ENCODE results near the gene NPTN. TPM values are rescaled to one million over a fixed set of nuclear protein-coding genes. Genes with fewer than 3 reads are reported as not detected.
A peak's percentile ranks its signal among the peaks of the same experiment; 100 is the strongest.

Gene NPTN
- total RNA-seq, 4 donors from 2014 or later: 81.6 to 125 (median 92.4) TPM

DNA sequence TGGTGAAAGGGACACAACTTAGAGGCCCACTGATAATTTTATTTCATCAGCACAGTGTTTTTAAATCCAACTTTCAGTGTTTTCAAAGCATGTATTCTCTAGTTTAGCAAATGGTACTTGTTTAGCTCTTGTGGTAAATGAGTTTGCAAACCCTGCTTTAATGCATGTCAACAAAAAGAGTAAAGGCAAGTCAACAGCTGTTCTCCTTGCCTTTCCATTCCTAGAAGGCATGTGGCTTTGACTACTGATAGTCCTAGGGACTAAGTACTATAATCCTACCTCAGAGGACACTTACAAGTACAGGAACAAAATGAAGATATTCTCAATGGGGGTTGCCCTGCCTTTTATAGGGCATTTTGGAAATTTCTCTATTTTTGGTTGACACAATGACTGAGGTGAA, 13.1 kb downstream of the NPTN start:
- peaks cover 3 to 76% (median 10%) of the 10 kb centered on the region in 3 donors for H3K4me1 ChIP-seq
- H3K36me3 ChIP-seq: no peaks in the 10 kb centered on the region
- no peaks in the 10 kb centered on the region for H3K9me3 ChIP-seq
- no peak for DNase-seq
- no peak overlapping the region for H3K27ac ChIP-seq
- no peak overlapping the region for H3K4me3 ChIP-seq
- H3K27me3 ChIP-seq: no peaks in the 10 kb centered on the region
- intact Hi-C loops (cut with DNase I): no loop called here
- TF ChIP-seq, protein P1, sequence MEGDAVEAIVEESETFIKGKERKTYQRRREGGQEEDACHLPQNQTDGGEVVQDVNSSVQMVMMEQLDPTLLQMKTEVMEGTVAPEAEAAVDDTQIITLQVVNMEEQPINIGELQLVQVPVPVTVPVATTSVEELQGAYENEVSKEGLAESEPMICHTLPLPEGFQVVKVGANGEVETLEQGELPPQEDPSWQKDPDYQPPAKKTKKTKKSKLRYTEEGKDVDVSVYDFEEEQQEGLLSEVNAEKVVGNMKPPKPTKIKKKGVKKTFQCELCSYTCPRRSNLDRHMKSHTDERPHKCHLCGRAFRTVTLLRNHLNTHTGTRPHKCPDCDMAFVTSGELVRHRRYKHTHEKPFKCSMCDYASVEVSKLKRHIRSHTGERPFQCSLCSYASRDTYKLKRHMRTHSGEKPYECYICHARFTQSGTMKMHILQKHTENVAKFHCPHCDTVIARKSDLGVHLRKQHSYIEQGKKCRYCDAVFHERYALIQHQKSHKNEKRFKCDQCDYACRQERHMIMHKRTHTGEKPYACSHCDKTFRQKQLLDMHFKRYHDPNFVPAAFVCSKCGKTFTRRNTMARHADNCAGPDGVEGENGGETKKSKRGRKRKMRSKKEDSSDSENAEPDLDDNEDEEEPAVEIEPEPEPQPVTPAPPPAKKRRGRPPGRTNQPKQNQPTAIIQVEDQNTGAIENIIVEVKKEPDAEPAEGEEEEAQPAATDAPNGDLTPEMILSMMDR (IDR thresholded peaks at IDR 0.05): no peak
- no peak for TF ChIP-seq POLR2A (IDR thresholded peaks at IDR 0.05)

- TF ChIP-seq, protein P1 (IDR thresholded peaks at IDR 0.05): no peak
- no peak for TF ChIP-seq POLR2A (IDR thresholded peaks at IDR 0.05)
- H3K27me3 ChIP-seq: no peaks in the 10 kb centered on the region
- H3K4me1 ChIP-seq: peaks cover 0 to 58% (median 4%) of the 10 kb centered on the region in 3 donors
- H3K27ac ChIP-seq: no peak overlapping the region
- no peaks in the 10 kb centered on the region for H3K36me3 ChIP-seq
- no peak for DNase-seq
- 80 to 88% methylated on average over 5 of the region's 5 CpGs for WGBS, 2 donors
- no peaks in the 10 kb centered on the region for H3K9me3 ChIP-seq
- intact Hi-C loops (cut with DNase I): no loop called here
- no peak overlapping the region for H3K4me3 ChIP-seq
These were observed 15.3 kb downstream of the NPTN start for GRCh38 chr15:73617913-73618312.

DNA sequence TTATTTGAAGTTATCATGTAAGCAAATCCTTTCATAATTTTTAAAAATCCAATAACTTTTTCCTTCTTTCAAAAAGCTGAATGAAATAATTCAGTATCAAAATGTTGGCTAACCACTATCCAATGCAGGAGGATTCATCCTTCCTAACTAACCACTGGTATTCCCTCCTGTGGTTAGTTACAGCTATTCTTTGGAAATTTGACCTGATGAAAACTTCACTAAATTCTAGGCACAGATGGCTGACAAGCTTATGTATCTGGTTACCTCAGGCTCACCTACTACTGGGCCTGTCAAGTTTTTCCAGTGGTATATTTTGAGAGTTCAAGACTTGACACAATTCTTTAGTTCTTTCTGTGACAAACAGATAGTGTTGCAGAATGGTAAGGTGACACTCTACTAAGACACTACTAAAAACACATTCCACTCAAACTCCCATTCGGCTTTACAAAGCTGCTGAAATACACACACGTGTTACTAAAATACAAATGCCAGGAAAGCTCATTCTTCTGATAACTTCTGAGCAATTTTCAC, 15.8 kb downstream of the NPTN start:
- intact Hi-C loops (cut with DNase I): no loop called here
- DNase-seq: no peak
- 84 to 98% methylated on average over 2 of the region's 2 CpGs for WGBS, 2 donors
- TF ChIP-seq, protein P1 (IDR thresholded peaks at IDR 0.05): no peak
- TF ChIP-seq POLR2A (IDR thresholded peaks at IDR 0.05): no peak
- Histone ChIP-seq H3K27ac (no peak overlapping the region), H3K4me3 (no peak overlapping the region), H3K4me1 (peaks cover 0 to 63% (median 4%) of the 10 kb centered on the region in 3 donors), H3K36me3 (no peaks in the 10 kb centered on the region), H3K27me3 (no peaks in the 10 kb centered on the region), H3K9me3 (no peaks in the 10 kb centered on the region)

- Histone ChIP-seq H3K4me1 (peaks cover 7 to 77% (median 13%) of the 10 kb centered on the region in 3 donors), H3K9me3 (no peaks in the 10 kb centered on the region), H3K27ac (peak overlapping the region in 1 of 4 donors; percentile 15), H3K36me3 (peaks cover 0 to 7% (median 0%) of the 10 kb centered on the region in 3 donors), H3K27me3 (no peaks in the 10 kb centered on the region), H3K4me3 (no peak overlapping the region)
- WGBS, 2 donors: 60 to 61% methylated on average over 2 of the region's 2 CpGs
- TF ChIP-seq, protein P1 (IDR thresholded peaks at IDR 0.05): no peak
- TF ChIP-seq POLR2A (IDR thresholded peaks at IDR 0.05): no peak
- intact Hi-C loops (cut with DNase I): no loop called here
- no peak for DNase-seq
These were observed 24.2 kb downstream of the NPTN start for GRCh38 chr15:73608941-73609340.

DNA sequence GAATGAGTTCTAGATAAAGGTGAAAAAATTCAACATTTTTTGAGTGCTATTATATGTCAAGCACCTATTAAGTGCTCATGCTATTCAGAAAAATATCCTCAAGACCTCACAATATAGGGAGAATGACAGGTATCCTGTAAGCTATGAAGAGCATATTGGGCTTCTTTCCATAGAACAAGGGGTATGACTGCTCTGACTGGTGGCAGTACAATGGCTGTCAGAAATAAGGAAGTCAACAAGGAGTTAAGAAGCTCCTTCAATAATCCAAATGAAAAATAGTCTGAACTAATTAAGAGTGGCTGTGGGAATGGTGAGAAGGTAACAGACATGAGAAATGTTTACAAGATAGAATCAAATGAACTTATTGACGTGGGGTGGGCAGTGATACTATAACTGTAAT, 24.7 kb downstream of the NPTN start:
- no peak overlapping the region for H3K4me3 ChIP-seq
- WGBS, 2 donors: 63 to 77% methylated on average over 1 of the region's 1 CpG
- H3K27me3 ChIP-seq: no peaks in the 10 kb centered on the region
- H3K27ac ChIP-seq: no peak overlapping the region
- DNase-seq: no peak
- no peaks in the 10 kb centered on the region for H3K9me3 ChIP-seq
- TF ChIP-seq, protein P1 (IDR thresholded peaks at IDR 0.05): no peak
- TF ChIP-seq POLR2A (IDR thresholded peaks at IDR 0.05): no peak
- intact Hi-C loops (cut with DNase I): no loop called here
- H3K36me3 ChIP-seq: peaks cover 0 to 9% (median 0%) of the 10 kb centered on the region in 3 donors
- H3K4me1 ChIP-seq: peaks cover 7 to 82% (median 14%) of the 10 kb centered on the region in 3 donors
